Renal cortex interstitium (tissue), 11 donors: Measurements from ENCODE around the gene ERC1. TPM values are rescaled to one million over a fixed set of nuclear protein-coding genes. Genes with fewer than 3 reads are reported as not detected.
A peak's percentile ranks its signal among the peaks of the same experiment; 100 is the strongest.
"Not testable (repeated sequence)": the region's sequence is repeated elsewhere in the genome, so short reads cannot be mapped to it uniquely, and the experiment has no call there.

Experiments
- DNase-seq, 11 donors: peaks; one replicate each; pipeline ENCODE4 v3.0.0-alpha.2; 2013; ENCODE audit warnings: low read depth in 9 of 11, low spot score in 4 of 11; ENCODE audit errors: extremely low read depth in 1 of 11
- polyA plus RNA-seq, 3 donors: library from polyadenylated mRNA; unstranded; fragments of 120-200 nt; gene quantifications; one replicate each; pipeline ENCODE4 v1.2.1, GENCODE V29; 2013; ENCODE audit not compliant: insufficient read length in 3 of 3

Gene ERC1
- polyA plus RNA-seq, 3 donors = 36.8 to 40.4 (median 38.3) TPM

- no peak for DNase-seq
These were observed 14.4 kb upstream of the ERC1 start for GRCh38 chr12:976644-977043.

- DNase-seq = no peak
These were observed 13.9 kb upstream of the ERC1 start for GRCh38 chr12:977156-977555.

GRCh38 chr12:979349-979748, 11.7 kb upstream of the ERC1 start:
- DNase-seq = no peak

- no peak for DNase-seq
These were observed 9.7 kb upstream of the ERC1 start for GRCh38 chr12:981176-981828.

GRCh38 chr12:981961-982360, 9.1 kb upstream of the ERC1 start:
- no peak for DNase-seq

GRCh38 chr12:988646-989045, 2.4 kb upstream of the ERC1 start:
- DNase-seq = no peak

- no peak for DNase-seq
These were observed 2.0 kb upstream of the ERC1 start for GRCh38 chr12:989051-989450.

- peak in 8 of 11 donors; percentile 7 to 51 (median 32) for DNase-seq
These were observed 1.0 kb upstream of the ERC1 start for GRCh38 chr12:989751-990660.

- DNase-seq = peak in 9 of 11 donors; percentile 6 to 53 (median 37)
These were observed 619 bp downstream of the ERC1 start for GRCh38 chr12:991350-992333.

GRCh38 chr12:992647-993046, 1.6 kb downstream of the ERC1 start:
- DNase-seq = no peak

GRCh38 chr12:996881-997280, 5.9 kb downstream of the ERC1 start:
- no peak for DNase-seq

GRCh38 chr12:997505-997904, 6.5 kb downstream of the ERC1 start:
- no peak for DNase-seq

GRCh38 chr12:998020-998874, 7.2 kb downstream of the ERC1 start:
- no peak for DNase-seq

- DNase-seq = not testable (repeated sequence)
These were observed 8.7 kb downstream of the ERC1 start for GRCh38 chr12:999736-1000135.

GRCh38 chr12:1001507-1001906, 10.5 kb downstream of the ERC1 start:
- no peak for DNase-seq

GRCh38 chr12:1003600-1004271, 12.7 kb downstream of the ERC1 start:
- no peak for DNase-seq

- no peak for DNase-seq
These were observed 15.2 kb downstream of the ERC1 start for GRCh38 chr12:1006255-1006654.

GRCh38 chr12:1007276-1007675, 16.3 kb downstream of the ERC1 start:
- DNase-seq = no peak
